ENCODE measurements around the gene TNIK. TPM values are rescaled to one million over a fixed set of nuclear protein-coding genes. Genes with fewer than 3 reads are reported as not detected.

The TNIK gene
- total RNA-seq, 4 donors from 2014 or later, result 32.9 to 52.0 (median 40.2) TPM

DNA sequence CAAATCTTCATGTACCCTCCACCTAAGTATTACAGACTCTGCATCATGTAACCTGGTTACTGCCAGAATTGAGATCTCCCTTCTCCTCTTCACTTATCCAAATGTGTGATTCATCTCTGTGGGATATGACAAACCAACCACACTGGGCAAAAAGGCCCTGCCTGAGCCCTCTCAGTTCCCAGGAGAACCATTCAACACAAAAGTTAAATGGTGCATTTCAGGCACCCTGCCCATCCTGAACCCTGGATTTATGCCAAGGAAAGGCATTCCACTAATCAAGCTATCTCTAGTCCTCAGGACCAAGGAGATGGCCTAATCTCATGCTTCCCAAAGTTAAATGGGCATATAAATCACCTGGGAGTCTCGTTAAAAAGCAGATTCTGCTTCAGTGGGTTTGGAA lies 108.5 kb downstream of the TNIK start:
- intact Hi-C loops (cut with DNase I; ENCODE audit: low total_unique reads) (no loop called here), in situ Hi-C loops (cut with MboI; ENCODE audit: low pct_ligation_motif_present in 1 of 4, low pct_unique_long_range_greater_than_20kb in 1 of 4, low sequenced_read_pairs in 3 of 4) (no loop called here)
- TF ChIP-seq EP300 (IDR thresholded peaks at IDR 0.05; ENCODE audit: low read depth), result no peak
- TF ChIP-seq POLR2AphosphoS5 (IDR thresholded peaks at IDR 0.05), result no peak
- TF ChIP-seq POLR2A (IDR thresholded peaks at IDR 0.05), result no peak
- TF ChIP-seq, protein P1, sequence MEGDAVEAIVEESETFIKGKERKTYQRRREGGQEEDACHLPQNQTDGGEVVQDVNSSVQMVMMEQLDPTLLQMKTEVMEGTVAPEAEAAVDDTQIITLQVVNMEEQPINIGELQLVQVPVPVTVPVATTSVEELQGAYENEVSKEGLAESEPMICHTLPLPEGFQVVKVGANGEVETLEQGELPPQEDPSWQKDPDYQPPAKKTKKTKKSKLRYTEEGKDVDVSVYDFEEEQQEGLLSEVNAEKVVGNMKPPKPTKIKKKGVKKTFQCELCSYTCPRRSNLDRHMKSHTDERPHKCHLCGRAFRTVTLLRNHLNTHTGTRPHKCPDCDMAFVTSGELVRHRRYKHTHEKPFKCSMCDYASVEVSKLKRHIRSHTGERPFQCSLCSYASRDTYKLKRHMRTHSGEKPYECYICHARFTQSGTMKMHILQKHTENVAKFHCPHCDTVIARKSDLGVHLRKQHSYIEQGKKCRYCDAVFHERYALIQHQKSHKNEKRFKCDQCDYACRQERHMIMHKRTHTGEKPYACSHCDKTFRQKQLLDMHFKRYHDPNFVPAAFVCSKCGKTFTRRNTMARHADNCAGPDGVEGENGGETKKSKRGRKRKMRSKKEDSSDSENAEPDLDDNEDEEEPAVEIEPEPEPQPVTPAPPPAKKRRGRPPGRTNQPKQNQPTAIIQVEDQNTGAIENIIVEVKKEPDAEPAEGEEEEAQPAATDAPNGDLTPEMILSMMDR (IDR thresholded peaks at IDR 0.05), result no peak
- no peaks in the 10 kb centered on the region for H3K27me3 ChIP-seq
- H3K27ac ChIP-seq, result no peak overlapping the region
- no peaks in the 10 kb centered on the region for H3K9me3 ChIP-seq
- H3K36me3 ChIP-seq, result no peaks in the 10 kb centered on the region
- no peak overlapping the region for H3K4me3 ChIP-seq
- WGBS, 2 donors (ENCODE audit: low coverage in 1 of 2), result 75% methylated on average over 1 of the region's 1 CpG; no CpG with 5 or more reads in 1 of the 2 donors
- H3K4me1 ChIP-seq, result peaks cover 7 to 20% (median 9%) of the 10 kb centered on the region in 4 donors
- DNase-seq, result no peak

DNA sequence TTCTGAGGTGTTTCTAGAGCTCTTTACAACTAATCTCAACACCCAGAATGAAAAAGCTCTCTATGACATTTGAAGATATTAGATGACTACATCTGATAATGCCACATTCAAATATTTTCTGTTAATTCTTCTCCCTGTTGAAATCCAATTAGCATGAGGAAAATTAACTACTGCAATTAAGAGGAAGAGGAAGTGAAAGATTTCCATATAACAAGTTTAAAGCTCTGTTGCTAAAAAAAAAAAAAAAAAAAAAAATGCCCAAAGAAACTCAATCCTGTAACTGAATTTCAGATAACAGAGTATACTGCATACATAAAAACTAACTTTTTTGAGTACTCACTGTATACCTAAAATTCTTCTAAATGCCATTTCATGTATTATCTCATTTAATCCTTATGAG lies 109.8 kb downstream of the TNIK start:
- Histone ChIP-seq H3K27me3 (no peaks in the 10 kb centered on the region), H3K9me3 (no peaks in the 10 kb centered on the region), H3K27ac (no peak overlapping the region), H3K4me3 (no peak overlapping the region), H3K36me3 (no peaks in the 10 kb centered on the region), H3K4me1 (peaks cover 7 to 27% (median 10%) of the 10 kb centered on the region in 4 donors)
- intact Hi-C loops (cut with DNase I; ENCODE audit: low total_unique reads), result no loop called here
- TF ChIP-seq, protein P1 (IDR thresholded peaks at IDR 0.05), result no peak
- TF ChIP-seq EP300 (IDR thresholded peaks at IDR 0.05; ENCODE audit: low read depth) (no peak), POLR2A (IDR thresholded peaks at IDR 0.05) (no peak), POLR2AphosphoS5 (IDR thresholded peaks at IDR 0.05) (no peak)
- no peak for DNase-seq
- in situ Hi-C loops (cut with MboI; ENCODE audit: low pct_ligation_motif_present in 1 of 4, low pct_unique_long_range_greater_than_20kb in 1 of 4, low sequenced_read_pairs in 3 of 4), result no loop called here

DNA sequence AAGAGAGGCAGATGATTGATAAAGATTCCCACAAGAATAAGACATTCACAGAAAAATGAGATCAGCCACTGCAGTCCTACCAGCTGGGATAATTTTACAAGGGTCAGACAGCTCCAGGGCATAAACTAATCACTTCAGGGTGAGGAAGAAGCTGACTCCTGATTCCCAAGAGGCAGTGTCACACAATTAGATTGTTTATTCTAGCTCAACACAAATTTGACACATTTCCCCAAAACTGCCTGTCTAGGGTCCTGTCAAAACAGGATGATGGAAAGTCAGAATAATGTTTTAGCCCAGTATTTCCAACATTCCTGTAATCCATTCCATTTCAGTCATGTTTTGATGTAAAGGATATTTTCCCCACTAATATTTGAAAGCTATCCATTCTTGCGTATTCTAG lies 110.8 kb downstream of the TNIK start:
- Histone ChIP-seq H3K27me3 (no peaks in the 10 kb centered on the region), H3K4me3 (no peak overlapping the region), H3K9me3 (no peaks in the 10 kb centered on the region), H3K4me1 (peaks cover 7 to 27% (median 8%) of the 10 kb centered on the region in 4 donors), H3K36me3 (no peaks in the 10 kb centered on the region), H3K27ac (no peak overlapping the region)
- 95 to 100% methylated on average over 1 of the region's 1 CpG for WGBS, 2 donors (ENCODE audit: low coverage in 1 of 2)
- intact Hi-C loops (cut with DNase I; ENCODE audit: low total_unique reads), result no loop called here
- in situ Hi-C loops (cut with MboI; ENCODE audit: low pct_ligation_motif_present in 1 of 4, low pct_unique_long_range_greater_than_20kb in 1 of 4, low sequenced_read_pairs in 3 of 4), result no loop called here
- TF ChIP-seq POLR2AphosphoS5 (IDR thresholded peaks at IDR 0.05) (no peak), EP300 (IDR thresholded peaks at IDR 0.05; ENCODE audit: low read depth) (no peak), POLR2A (IDR thresholded peaks at IDR 0.05) (no peak)
- TF ChIP-seq, protein P1 (IDR thresholded peaks at IDR 0.05), result no peak
- no peak for DNase-seq

DNA sequence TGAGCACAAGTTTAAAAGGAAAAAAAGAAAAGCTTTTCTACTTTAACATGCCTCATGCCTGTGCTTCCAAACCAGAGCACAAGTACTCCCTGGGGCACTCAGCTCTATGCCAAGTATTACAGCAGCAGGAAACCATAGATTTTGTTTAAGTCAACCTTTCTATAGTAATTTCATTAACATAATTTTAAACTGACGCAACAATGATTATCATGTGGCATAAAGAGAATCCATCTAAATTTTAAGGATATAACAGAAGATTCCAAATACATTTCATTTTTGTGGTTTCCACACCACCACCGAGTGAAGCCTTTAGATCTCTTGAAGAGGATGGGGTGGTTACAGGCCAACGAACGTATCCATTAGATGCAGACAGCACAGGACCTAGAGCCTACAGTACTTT lies 112.1 kb downstream of the TNIK start:
- no peak for DNase-seq

More for the DNA sequence above, 112.1 kb downstream of the TNIK start:
- WGBS, 2 donors (ENCODE audit: low coverage in 1 of 2), result 77 to 82% methylated on average over 4 of the region's 4 CpGs
- intact Hi-C loops (cut with DNase I; ENCODE audit: low total_unique reads) (no loop called here), in situ Hi-C loops (cut with MboI; ENCODE audit: low pct_ligation_motif_present in 1 of 4, low pct_unique_long_range_greater_than_20kb in 1 of 4, low sequenced_read_pairs in 3 of 4) (no loop called here)
- Histone ChIP-seq H3K27me3 (no peaks in the 10 kb centered on the region), H3K4me1 (peaks cover 7 to 27% (median 8%) of the 10 kb centered on the region in 4 donors), H3K27ac (no peak overlapping the region), H3K4me3 (no peak overlapping the region), H3K36me3 (no peaks in the 10 kb centered on the region), H3K9me3 (no peaks in the 10 kb centered on the region)
- no peak for TF ChIP-seq EP300 (IDR thresholded peaks at IDR 0.05; ENCODE audit: low read depth)
- TF ChIP-seq POLR2AphosphoS5 (IDR thresholded peaks at IDR 0.05), result no peak
